Measurements from ENCODE around the gene POLR2A.

The POLR2A gene

GRCh38 chr17:7508846-7509245 is 24.7 kb downstream of the POLR2A start:
- no peak for DNase-seq (ENCODE audit: low read depth)

GRCh38 chr17:7509937-7510336 is 25.8 kb downstream of the POLR2A start:
- no peak for DNase-seq (ENCODE audit: low read depth)

GRCh38 chr17:7511108-7511507 is 26.9 kb downstream of the POLR2A start:
- no peak for DNase-seq (ENCODE audit: low read depth)

- no peak for DNase-seq (ENCODE audit: low read depth)
Measured at GRCh38 chr17:7512105-7512504, 27.9 kb downstream of the POLR2A start.

- DNase-seq (ENCODE audit: low read depth), result no peak
Measured at GRCh38 chr17:7512824-7513540, 28.8 kb downstream of the POLR2A start.

- DNase-seq (ENCODE audit: low read depth), result no peak
Measured at GRCh38 chr17:7513850-7514419, 29.8 kb downstream of the POLR2A start.

- DNase-seq (ENCODE audit: low read depth), result no peak
Measured at GRCh38 chr17:7515911-7516610, 31.9 kb downstream of the POLR2A start.

- no peak for DNase-seq (ENCODE audit: low read depth)
Measured at GRCh38 chr17:7523033-7523432, 38.9 kb downstream of the POLR2A start.

GRCh38 chr17:7528842-7529241 is 44.7 kb downstream of the POLR2A start:
- no peak for DNase-seq (ENCODE audit: low read depth)

GRCh38 chr17:7530023-7530900 is 46.1 kb downstream of the POLR2A start:
- DNase-seq (ENCODE audit: low read depth), result no peak

- no peak for DNase-seq (ENCODE audit: low read depth)
Measured at GRCh38 chr17:7538050-7538449, 53.9 kb downstream of the POLR2A start.

- DNase-seq (ENCODE audit: low read depth), result no peak
Measured at GRCh38 chr17:7538891-7539545, 54.9 kb downstream of the POLR2A start.

- DNase-seq (ENCODE audit: low read depth), result no peak
Measured at GRCh38 chr17:7541074-7541621, 57.0 kb downstream of the POLR2A start.

GRCh38 chr17:7544911-7545310 is 60.7 kb downstream of the POLR2A start:
- DNase-seq (ENCODE audit: low read depth), result no peak

GRCh38 chr17:7548585-7549400 is 64.6 kb downstream of the POLR2A start, which contains the start of gene TNFSF12:
TNFSF12 (plus strand) TSS chr17:7549058; CDS start chr17:7549154, 96 bp downstream.
- DNase-seq (ENCODE audit: low read depth), result no peak

Measured in HS-27A (cell line).